T-helper 1 cell (primary cell): ENCODE data around the gene PLPPR1.

Experiments
- DNase-seq, 5 donors: peaks; one replicate each; pipeline ENCODE4 v3.0.0-alpha.2; 2012 to 2020

PLPPR1 gene

GRCh38 chr9:101354765-101355708, 326.5 kb downstream of the PLPPR1 start:
- no peak for DNase-seq

GRCh38 chr9:101356619-101357018, 328.1 kb downstream of the PLPPR1 start:
- DNase-seq: no peak

- no peak for DNase-seq
These were observed 331.2 kb downstream of the PLPPR1 start for GRCh38 chr9:101359679-101360078.

GRCh38 chr9:101360647-101361046, 332.1 kb downstream of the PLPPR1 start:
- DNase-seq: no peak

GRCh38 chr9:101362450-101362849, 333.9 kb downstream of the PLPPR1 start:
- DNase-seq: no peak

- DNase-seq: no peak
These were observed 336.7 kb downstream of the PLPPR1 start for GRCh38 chr9:101365181-101365580.

GRCh38 chr9:101366038-101366756, 337.7 kb downstream of the PLPPR1 start:
- DNase-seq: no peak

GRCh38 chr9:101367323-101367722, 338.8 kb downstream of the PLPPR1 start:
- no peak for DNase-seq

GRCh38 chr9:101369286-101369685, 340.8 kb downstream of the PLPPR1 start:
- no peak for DNase-seq

GRCh38 chr9:101369884-101370531, 341.5 kb downstream of the PLPPR1 start:
- no peak for DNase-seq

- DNase-seq: no peak
These were observed 343.3 kb downstream of the PLPPR1 start for GRCh38 chr9:101371813-101372212.

- no peak for DNase-seq
These were observed 344.0 kb downstream of the PLPPR1 start for GRCh38 chr9:101372327-101373118.
